CD8-positive, alpha-beta memory T cell (primary cell): ENCODE data around the gene FLVCR1. TPM values are rescaled to one million over a fixed set of nuclear protein-coding genes. Genes with fewer than 3 reads are reported as not detected.

Source experiments
- CTCF ChIA-PET: fragments of 350-600 bp; sonication (Branson Sonifier 250); formaldehyde crosslinking; loops from one replicate; lab custom pipeline; 2021; ENCODE audit warnings: antibody characterized with exemption; lab: Charles Lee
- POLR2A ChIA-PET: fragments of 350-600 bp; sonication (Branson Sonifier 250); formaldehyde crosslinking; loops from one replicate; lab custom pipeline; 2021; ENCODE audit warnings: antibody characterized with exemption; lab: Charles Lee
- DNase-seq, 5 donors: peaks; one replicate each; pipeline versions ENCODE4 v3.0.0 to v3.0.0-alpha.2; 2020 to 2022; ENCODE audit warnings: mixed read lengths in 1 of 5
- H3K27ac ChIP-seq: one replicate; pipeline ENCODE4 v1.7.0; 2013; ENCODE audit warnings: low read depth, mild to moderate bottlenecking, low read length, moderate library complexity
- H3K27me3 ChIP-seq: 2 replicates; pipeline ENCODE4 v1.7.0; 2013; ENCODE audit warnings: low read length, mild to moderate bottlenecking; ENCODE audit not compliant: insufficient read depth, poor library complexity, severe bottlenecking
- H3K36me3 ChIP-seq: 2 replicates; pipeline ENCODE4 v1.7.0; 2013; ENCODE audit warnings: mild to moderate bottlenecking, low read length, moderate library complexity; ENCODE audit not compliant: insufficient read depth
- H3K4me1 ChIP-seq: 2 replicates; pipeline ENCODE4 v1.7.0; 2013; ENCODE audit warnings: mild to moderate bottlenecking, low read length, moderate library complexity; ENCODE audit not compliant: insufficient read depth
- H3K4me3 ChIP-seq: 2 replicates; pipeline ENCODE4 v1.7.0; 2013; ENCODE audit warnings: mild to moderate bottlenecking, low read length
- H3K9me3 ChIP-seq: 2 replicates; pipeline ENCODE4 v1.7.0; 2013; ENCODE audit warnings: mild to moderate bottlenecking, low read length
- H3K27ac Mint-ChIP-seq, 8 donors: one replicate each; pipeline ENCODE4 v1.8.0; 2020 to 2021; ENCODE audit warnings: mixed read lengths in 8 of 8, mild to moderate bottlenecking in 6 of 8, inconsistent platforms in 3 of 8, moderate library complexity in 3 of 8
- H3K27me3 Mint-ChIP-seq, 2 donors: one replicate each; pipeline ENCODE4 v1.8.0; 2020 to 2021; ENCODE audit warnings: mixed read lengths in 2 of 2, mild to moderate bottlenecking in 1 of 2, moderate library complexity in 1 of 2
- H3K36me3 Mint-ChIP-seq, 3 donors: one replicate each; pipeline ENCODE4 v1.8.0; 2020 to 2021; ENCODE audit warnings: mixed read lengths in 3 of 3, inconsistent platforms in 1 of 3, mild to moderate bottlenecking in 1 of 3
- H3K4me1 Mint-ChIP-seq, 3 donors: one replicate each; pipeline ENCODE4 v1.8.0; 2020 to 2021; ENCODE audit warnings: mixed read lengths in 3 of 3, inconsistent platforms in 1 of 3, mild to moderate bottlenecking in 1 of 3
- H3K4me3 Mint-ChIP-seq, 7 donors: one replicate each; pipeline ENCODE4 v1.8.0; 2020 to 2021; ENCODE audit warnings: mixed read lengths in 7 of 7, mild to moderate bottlenecking in 6 of 7, moderate library complexity in 4 of 7, inconsistent platforms in 2 of 7
- H3K9me3 Mint-ChIP-seq, 5 donors: one replicate each; pipeline ENCODE4 v1.8.0; 2020 to 2022; ENCODE audit warnings: mixed read lengths in 5 of 5, mild to moderate bottlenecking in 3 of 5, moderate library complexity in 2 of 5, inconsistent platforms in 1 of 5
- polyA plus RNA-seq: library from polyadenylated mRNA; unstranded; fragments of 300-500 nt; fragmentation: Illumina TruSeq; gene quantifications from one replicate; pipeline ENCODE4 v1.2.3, GENCODE V29; 2021
- total RNA-seq, 2 experiments: library from RNA; stranded (reverse); gene quantifications; one replicate each; pipeline ENCODE4 v1.2.3, GENCODE V29; 2021

Gene FLVCR1
- total and polyA plus RNA-seq, 3 experiments from 2014 or later = 4.0 to 14.9 (median 11.7) TPM

GRCh38 chr1:212933815-212934471 lies 75.9 kb downstream of the FLVCR1 start:
- no peak for DNase-seq
- Mint-ChIP-seq H3K27ac (peak overlapping the region in 1 of 8 donors; percentile 24), H3K4me3 (no peak overlapping the region), H3K9me3 (no peaks in the 10 kb centered on the region), H3K36me3 (no peaks in the 10 kb centered on the region), H3K4me1 (no peaks in the 10 kb centered on the region), H3K27me3 (peaks cover 0 to 9% of the 10 kb centered on the region in 2 donors)
- no peak overlapping the region for H3K27ac ChIP-seq
- H3K36me3 ChIP-seq = no peaks in the 10 kb centered on the region
- no peaks in the 10 kb centered on the region for H3K27me3 ChIP-seq
- POLR2A ChIA-PET = no interaction called here
- H3K4me3 ChIP-seq = no peak overlapping the region
- no peaks in the 10 kb centered on the region for H3K4me1 ChIP-seq
- CTCF ChIA-PET = no interaction called here
- H3K9me3 ChIP-seq = no peaks in the 10 kb centered on the region

GRCh38 chr1:212935387-212935981 lies 77.4 kb downstream of the FLVCR1 start:
- POLR2A ChIA-PET = no interaction called here
- CTCF ChIA-PET = no interaction called here
- peaks cover 0 to 3% (median 3%) of the 10 kb centered on the region in 5 donors for H3K9me3 Mint-ChIP-seq

DNA sequence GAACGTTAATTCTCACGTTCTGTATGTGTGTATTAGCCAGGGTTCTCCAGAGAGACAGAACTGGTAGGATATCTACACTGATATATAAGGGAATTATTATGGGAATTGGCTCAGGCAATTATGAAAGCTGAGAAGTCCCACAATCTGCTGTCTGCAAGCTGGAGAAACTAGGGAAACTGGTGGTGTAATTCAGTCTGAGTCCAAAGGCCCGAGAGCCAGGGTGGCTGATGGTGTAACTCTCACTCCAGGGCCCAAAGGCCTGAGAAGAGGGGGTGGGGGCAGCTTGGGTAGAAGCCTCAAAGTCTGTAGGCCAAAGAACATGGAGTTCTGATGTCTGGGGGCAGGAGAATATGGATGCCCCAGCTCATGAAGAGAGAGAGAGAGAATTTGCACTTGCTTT lies 79.0 kb downstream of the FLVCR1 start:
- Histone ChIP-seq H3K27me3 (no peaks in the 10 kb centered on the region), H3K27ac (no peak overlapping the region), H3K4me1 (no peaks in the 10 kb centered on the region), H3K9me3 (no peaks in the 10 kb centered on the region), H3K4me3 (no peak overlapping the region), H3K36me3 (no peaks in the 10 kb centered on the region)
- H3K9me3 Mint-ChIP-seq = peaks cover 0 to 6% (median 3%) of the 10 kb centered on the region in 5 donors
- DNase-seq = no peak
- ChIA-PET POLR2A (no interaction called here), CTCF (no interaction called here)
- H3K4me3 Mint-ChIP-seq = no peak overlapping the region
- peaks cover 10 to 14% of the 10 kb centered on the region in 2 donors for H3K27me3 Mint-ChIP-seq
- H3K27ac Mint-ChIP-seq = no peak overlapping the region
- H3K4me1 Mint-ChIP-seq = no peaks in the 10 kb centered on the region
- H3K36me3 Mint-ChIP-seq = peaks cover 0 to 4% (median 2%) of the 10 kb centered on the region in 3 donors

More at GRCh38 chr1:212935387-212935981, 77.4 kb downstream of the FLVCR1 start:
- no peaks in the 10 kb centered on the region for H3K9me3 ChIP-seq
- H3K4me3 ChIP-seq = no peak overlapping the region
- Mint-ChIP-seq H3K36me3 (peaks cover 0 to 4% (median 2%) of the 10 kb centered on the region in 3 donors), H3K4me1 (no peaks in the 10 kb centered on the region), H3K27me3 (peaks cover 6 to 13% of the 10 kb centered on the region in 2 donors), H3K4me3 (no peak overlapping the region), H3K27ac (no peak overlapping the region)
- DNase-seq = no peak
- no peaks in the 10 kb centered on the region for H3K4me1 ChIP-seq
- no peaks in the 10 kb centered on the region for H3K27me3 ChIP-seq
- H3K27ac ChIP-seq = no peak overlapping the region
- H3K36me3 ChIP-seq = no peaks in the 10 kb centered on the region

GRCh38 chr1:212938846-212939245 lies 80.8 kb downstream of the FLVCR1 start:
- no peaks in the 10 kb centered on the region for H3K27me3 ChIP-seq
- H3K27ac Mint-ChIP-seq = no peak overlapping the region
- DNase-seq = no peak
- no peaks in the 10 kb centered on the region for H3K36me3 ChIP-seq
- H3K27me3 Mint-ChIP-seq = peaks cover 16 to 17% of the 10 kb centered on the region in 2 donors
- CTCF ChIA-PET = interaction anchor here (0.9 kb wide), 1 partner anchor 11 kb away, joined by 3 read pairs; no protein-coding TSS in a partner anchor
- POLR2A ChIA-PET = no interaction called here
- no peak overlapping the region for H3K4me3 ChIP-seq
- H3K36me3 Mint-ChIP-seq = peaks cover 0 to 6% (median 2%) of the 10 kb centered on the region in 3 donors
- H3K27ac ChIP-seq = no peak overlapping the region
- no peak overlapping the region for H3K4me3 Mint-ChIP-seq
- no peaks in the 10 kb centered on the region for H3K4me1 Mint-ChIP-seq
- no peaks in the 10 kb centered on the region for H3K9me3 ChIP-seq
- H3K9me3 Mint-ChIP-seq = peaks cover 0 to 6% (median 3%) of the 10 kb centered on the region in 5 donors
- H3K4me1 ChIP-seq = no peaks in the 10 kb centered on the region

GRCh38 chr1:212941452-212941851 lies 83.4 kb downstream of the FLVCR1 start:
- H3K4me3 ChIP-seq = no peak overlapping the region
- Mint-ChIP-seq H3K27me3 (peaks cover 11 to 23% of the 10 kb centered on the region in 2 donors), H3K27ac (no peak overlapping the region), H3K36me3 (peaks cover 0 to 6% (median 2%) of the 10 kb centered on the region in 3 donors), H3K4me3 (no peak overlapping the region), H3K9me3 (peaks cover 0 to 6% (median 3%) of the 10 kb centered on the region in 5 donors), H3K4me1 (no peaks in the 10 kb centered on the region)
- H3K36me3 ChIP-seq = no peaks in the 10 kb centered on the region
- H3K4me1 ChIP-seq = no peaks in the 10 kb centered on the region
- POLR2A ChIA-PET = no interaction called here
- no peak for DNase-seq
- no peak overlapping the region for H3K27ac ChIP-seq
- CTCF ChIA-PET = no interaction called here
- H3K9me3 ChIP-seq = no peaks in the 10 kb centered on the region
- H3K27me3 ChIP-seq = no peaks in the 10 kb centered on the region

- H3K36me3 Mint-ChIP-seq = peaks cover 0 to 6% (median 2%) of the 10 kb centered on the region in 3 donors
- H3K27me3 ChIP-seq = no peaks in the 10 kb centered on the region
- no peak overlapping the region for H3K4me3 ChIP-seq
- no peak overlapping the region for H3K4me3 Mint-ChIP-seq
- no peaks in the 10 kb centered on the region for H3K36me3 ChIP-seq
- H3K4me1 Mint-ChIP-seq = no peaks in the 10 kb centered on the region
- H3K27me3 Mint-ChIP-seq = peaks cover 11 to 27% of the 10 kb centered on the region in 2 donors
- no peak overlapping the region for H3K27ac ChIP-seq
- H3K27ac Mint-ChIP-seq = no peak overlapping the region
- ChIA-PET POLR2A (no interaction called here), CTCF (no interaction called here)
- H3K9me3 ChIP-seq = no peaks in the 10 kb centered on the region
- peaks cover 0 to 6% (median 3%) of the 10 kb centered on the region in 5 donors for H3K9me3 Mint-ChIP-seq
- no peaks in the 10 kb centered on the region for H3K4me1 ChIP-seq
- no peak for DNase-seq
These were observed 84.8 kb downstream of the FLVCR1 start for GRCh38 chr1:212942679-212943392.

GRCh38 chr1:212943393-212943710 lies 85.3 kb downstream of the FLVCR1 start:
- POLR2A ChIA-PET = no interaction called here
- H3K27me3 Mint-ChIP-seq = peaks cover 9 to 27% of the 10 kb centered on the region in 2 donors
- H3K36me3 ChIP-seq = no peaks in the 10 kb centered on the region
- no peaks in the 10 kb centered on the region for H3K4me1 Mint-ChIP-seq
- peaks cover 0 to 6% (median 2%) of the 10 kb centered on the region in 3 donors for H3K36me3 Mint-ChIP-seq
- CTCF ChIA-PET = no interaction called here
- no peaks in the 10 kb centered on the region for H3K27me3 ChIP-seq
- DNase-seq = no peak
- no peak overlapping the region for H3K27ac ChIP-seq
- H3K27ac Mint-ChIP-seq = no peak overlapping the region
- no peak overlapping the region for H3K4me3 ChIP-seq
- no peaks in the 10 kb centered on the region for H3K9me3 ChIP-seq
- no peak overlapping the region for H3K4me3 Mint-ChIP-seq
- peaks cover 0 to 6% (median 3%) of the 10 kb centered on the region in 5 donors for H3K9me3 Mint-ChIP-seq
- no peaks in the 10 kb centered on the region for H3K4me1 ChIP-seq
